ENCODE results near the gene SLC4A2. TPM values are rescaled to one million over a fixed set of nuclear protein-coding genes. Genes with fewer than 3 reads are reported as not detected.
A peak's percentile ranks its signal among the peaks of the same experiment; 100 is the strongest.

SLC4A2 gene
- total RNA-seq, 1 donor from 2014 or later, result 390 TPM

- Histone ChIP-seq H3K27ac (no peak overlapping the region), H3K9me3 (no peaks in the 10 kb centered on the region), H3K36me3 (peaks cover 50 to 67% of the 10 kb centered on the region in 2 donors), H3K4me3 (no peak overlapping the region), H3K27me3 (no peaks in the 10 kb centered on the region), H3K4me1 (peaks cover 8 to 9% of the 10 kb centered on the region in 2 donors)
- no peak for DNase-seq (ENCODE audit: low spot score in 2 of 2)
- intact Hi-C loops (cut with DNase I), result no loop called here
- no peak for TF ChIP-seq CTCF (IDR thresholded peaks at IDR 0.05)
Measured at GRCh38 chr7:151075662-151075971, 16.2 kb downstream of the SLC4A2 start.

GRCh38 chr7:151075978-151076426 lies 16.6 kb downstream of the SLC4A2 start:
- Histone ChIP-seq H3K4me1 (peaks cover 8 to 10% of the 10 kb centered on the region in 2 donors), H3K36me3 (peaks cover 46 to 63% of the 10 kb centered on the region in 2 donors), H3K9me3 (no peaks in the 10 kb centered on the region), H3K4me3 (no peak overlapping the region), H3K27ac (no peak overlapping the region), H3K27me3 (no peaks in the 10 kb centered on the region)
- DNase-seq (ENCODE audit: low spot score in 2 of 2), result no peak
- no peak for TF ChIP-seq CTCF (IDR thresholded peaks at IDR 0.05)
- intact Hi-C loops (cut with DNase I), result no loop called here

- Histone ChIP-seq H3K9me3 (no peaks in the 10 kb centered on the region), H3K36me3 (peaks cover 35 to 52% of the 10 kb centered on the region in 2 donors), H3K27ac (no peak overlapping the region), H3K4me1 (peaks cover 18 to 21% of the 10 kb centered on the region in 2 donors), H3K27me3 (no peaks in the 10 kb centered on the region), H3K4me3 (no peak overlapping the region)
- intact Hi-C loops (cut with DNase I), result no loop called here
- TF ChIP-seq CTCF (IDR thresholded peaks at IDR 0.05), result no peak
- no peak for DNase-seq (ENCODE audit: low spot score in 2 of 2)
Measured at GRCh38 chr7:151076863-151077704, 17.7 kb downstream of the SLC4A2 start.

- peaks cover 28 to 45% of the 10 kb centered on the region in 2 donors for H3K36me3 ChIP-seq
- H3K27ac ChIP-seq, result peak overlapping the region in 1 of 2 donors; percentile 15
- TF ChIP-seq CTCF (IDR thresholded peaks at IDR 0.05), result no peak
- intact Hi-C loops (cut with DNase I), result no loop called here
- no peaks in the 10 kb centered on the region for H3K27me3 ChIP-seq
- no peaks in the 10 kb centered on the region for H3K9me3 ChIP-seq
- DNase-seq (ENCODE audit: low spot score in 2 of 2), result no peak
- H3K4me3 ChIP-seq, result no peak overlapping the region
- peaks cover 24 to 26% of the 10 kb centered on the region in 2 donors for H3K4me1 ChIP-seq
Measured at GRCh38 chr7:151077705-151078232, 18.4 kb downstream of the SLC4A2 start.

- H3K27me3 ChIP-seq, result no peaks in the 10 kb centered on the region
- peaks cover 25 to 38% of the 10 kb centered on the region in 2 donors for H3K36me3 ChIP-seq
- no peak overlapping the region for H3K4me3 ChIP-seq
- H3K9me3 ChIP-seq, result no peaks in the 10 kb centered on the region
- peaks cover 24 to 26% of the 10 kb centered on the region in 2 donors for H3K4me1 ChIP-seq
- intact Hi-C loops (cut with DNase I), result no loop called here
- DNase-seq (ENCODE audit: low spot score in 2 of 2), result no peak
- no peak for TF ChIP-seq CTCF (IDR thresholded peaks at IDR 0.05)
- H3K27ac ChIP-seq, result peak overlapping the region in 1 of 2 donors; percentile 15
Measured at GRCh38 chr7:151078233-151079040, 19.0 kb downstream of the SLC4A2 start.

All from ascending aorta (tissue), 2 donors.